Measurements from ENCODE around the gene TUBA3E.
"Not testable (repeated sequence)": the region's sequence is repeated elsewhere in the genome, so short reads cannot be mapped to it uniquely, and the experiment has no call there.

Gene TUBA3E

GRCh38 chr2:130152816-130153595, 45.2 kb downstream of the TUBA3E start:
- no peaks in the 10 kb centered on the region for H3K9me3 ChIP-seq (ENCODE audit: insufficient read depth, low read length)
- no peak overlapping the region for H3K4me3 ChIP-seq (ENCODE audit: insufficient read length, low read depth)
- no peaks in the 10 kb centered on the region for H3K27me3 ChIP-seq (ENCODE audit: insufficient read depth, insufficient read length)
- no peak overlapping the region for H3K9ac ChIP-seq (ENCODE audit: insufficient read length, low read depth)
- DNase-seq (ENCODE audit: low read depth, low spot score): no peak
- TF ChIP-seq YY1 (IDR thresholded peaks at IDR 0.05; ENCODE audit: insufficient read depth, insufficient read length): no peak
- TF ChIP-seq ZNF274 (IDR thresholded peaks at IDR 0.05; ENCODE audit: low read depth, low read length): no peak
- no peak for TF ChIP-seq SUZ12 (IDR thresholded peaks at IDR 0.05; ENCODE audit: extremely low read depth, insufficient read depth, insufficient read length)
- peaks cover 68% of the 10 kb centered on the region for H3K36me3 ChIP-seq (ENCODE audit: insufficient read depth, insufficient read length, low read length)
- H3K4me1 ChIP-seq (ENCODE audit: insufficient read depth, insufficient read length): peaks cover 2% of the 10 kb centered on the region

GRCh38 chr2:130152136-130152815, 46.0 kb downstream of the TUBA3E start:
- not testable (repeated sequence) for H3K27me3 ChIP-seq (ENCODE audit: insufficient read depth, insufficient read length); H3K9ac ChIP-seq (ENCODE audit: insufficient read length, low read depth); H3K9me3 ChIP-seq (ENCODE audit: insufficient read depth, low read length); H3K4me3 ChIP-seq (ENCODE audit: insufficient read length, low read depth); DNase-seq (ENCODE audit: low read depth, low spot score); H3K4me1 ChIP-seq (ENCODE audit: insufficient read depth, insufficient read length)
- H3K36me3 ChIP-seq (ENCODE audit: insufficient read depth, insufficient read length, low read length): peaks cover 64% of the 10 kb centered on the region

- not testable (repeated sequence) for DNase-seq (ENCODE audit: low read depth, low spot score); H3K4me3 ChIP-seq (ENCODE audit: insufficient read length, low read depth); H3K27me3 ChIP-seq (ENCODE audit: insufficient read depth, insufficient read length); H3K9me3 ChIP-seq (ENCODE audit: insufficient read depth, low read length); H3K9ac ChIP-seq (ENCODE audit: insufficient read length, low read depth); H3K4me1 ChIP-seq (ENCODE audit: insufficient read depth, insufficient read length)
- peaks cover 56% of the 10 kb centered on the region for H3K36me3 ChIP-seq (ENCODE audit: insufficient read depth, insufficient read length, low read length)
Observed at GRCh38 chr2:130151145-130151512, 47.1 kb downstream of the TUBA3E start.

GRCh38 chr2:130150181-130151144, 47.8 kb downstream of the TUBA3E start:
- Histone ChIP-seq H3K9me3 (ENCODE audit: insufficient read depth, low read length) (no peaks in the 10 kb centered on the region), H3K36me3 (ENCODE audit: insufficient read depth, insufficient read length, low read length) (peaks cover 49% of the 10 kb centered on the region), H3K4me3 (ENCODE audit: insufficient read length, low read depth) (no peak overlapping the region), H3K27me3 (ENCODE audit: insufficient read depth, insufficient read length) (no peaks in the 10 kb centered on the region), H3K9ac (ENCODE audit: insufficient read length, low read depth) (no peak overlapping the region), H3K4me1 (ENCODE audit: insufficient read depth, insufficient read length) (no peaks in the 10 kb centered on the region)
- no peak for DNase-seq (ENCODE audit: low read depth, low spot score)
- TF ChIP-seq ZNF274 (IDR thresholded peaks at IDR 0.05; ENCODE audit: low read depth, low read length): no peak
- no peak for TF ChIP-seq YY1 (IDR thresholded peaks at IDR 0.05; ENCODE audit: insufficient read depth, insufficient read length)
- no peak for TF ChIP-seq SUZ12 (IDR thresholded peaks at IDR 0.05; ENCODE audit: extremely low read depth, insufficient read depth, insufficient read length)

GRCh38 chr2:130148515-130148914, 49.7 kb downstream of the TUBA3E start:
- H3K4me3 ChIP-seq (ENCODE audit: insufficient read length, low read depth); H3K27me3 ChIP-seq (ENCODE audit: insufficient read depth, insufficient read length); DNase-seq (ENCODE audit: low read depth, low spot score); H3K9me3 ChIP-seq (ENCODE audit: insufficient read depth, low read length); H3K9ac ChIP-seq (ENCODE audit: insufficient read length, low read depth); H3K4me1 ChIP-seq (ENCODE audit: insufficient read depth, insufficient read length): not testable (repeated sequence)
- H3K36me3 ChIP-seq (ENCODE audit: insufficient read depth, insufficient read length, low read length): peaks cover 30% of the 10 kb centered on the region

- Histone ChIP-seq H3K4me3 (ENCODE audit: insufficient read length, low read depth) (peak within 1 kb of the TSS; percentile 24), H3K27me3 (ENCODE audit: insufficient read depth, insufficient read length) (peaks cover 13% of the 10 kb centered on the region)
- H3K9ac ChIP-seq (ENCODE audit: insufficient read length, low read depth); H3K4me1 ChIP-seq (ENCODE audit: insufficient read depth, insufficient read length); H3K36me3 ChIP-seq (ENCODE audit: insufficient read depth, insufficient read length, low read length); H3K9me3 ChIP-seq (ENCODE audit: insufficient read depth, low read length): not testable (repeated sequence)
- peak; percentile 16 for DNase-seq (ENCODE audit: low read depth, low spot score)
Observed at GRCh38 chr2:130145006-130145414, 53.2 kb downstream of the TUBA3E start, which contains the start of gene CCDC74B. CCDC74B (minus strand) TSS chr2:130145112; CDS start chr2:130144996, 116 bp downstream.

- H3K9me3 ChIP-seq (ENCODE audit: insufficient read depth, low read length); H3K36me3 ChIP-seq (ENCODE audit: insufficient read depth, insufficient read length, low read length); H3K4me3 ChIP-seq (ENCODE audit: insufficient read length, low read depth); H3K4me1 ChIP-seq (ENCODE audit: insufficient read depth, insufficient read length); DNase-seq (ENCODE audit: low read depth, low spot score): not testable (repeated sequence)
- H3K27me3 ChIP-seq (ENCODE audit: insufficient read depth, insufficient read length): peaks cover 13% of the 10 kb centered on the region
- H3K9ac ChIP-seq (ENCODE audit: insufficient read length, low read depth): peak overlapping the region; percentile 4
Observed at GRCh38 chr2:130143266-130144039, 54.8 kb downstream of the TUBA3E start.

- H3K4me1 ChIP-seq (ENCODE audit: insufficient read depth, insufficient read length); H3K9ac ChIP-seq (ENCODE audit: insufficient read length, low read depth); H3K4me3 ChIP-seq (ENCODE audit: insufficient read length, low read depth); H3K36me3 ChIP-seq (ENCODE audit: insufficient read depth, insufficient read length, low read length); H3K9me3 ChIP-seq (ENCODE audit: insufficient read depth, low read length); DNase-seq (ENCODE audit: low read depth, low spot score): not testable (repeated sequence)
- peaks cover 13% of the 10 kb centered on the region for H3K27me3 ChIP-seq (ENCODE audit: insufficient read depth, insufficient read length)
Observed at GRCh38 chr2:130142396-130143265, 55.6 kb downstream of the TUBA3E start.
